Measurements from ENCODE around the gene SLC4A2.

- TF ChIP-seq CTCF (IDR thresholded peaks at IDR 0.05): no peak
- no peak for TF ChIP-seq POLR2A (IDR thresholded peaks at IDR 0.05)
Measured at GRCh38 chr7:151082141-151083070, 23.0 kb downstream of the SLC4A2 start.

Measured in right lobe of liver (tissue), 4 donors.